Measurements from ENCODE around the gene CP.
"Not testable (repeated sequence)": the region's sequence is repeated elsewhere in the genome, so short reads cannot be mapped to it uniquely, and the experiment has no call there.

Gene CP

DNA sequence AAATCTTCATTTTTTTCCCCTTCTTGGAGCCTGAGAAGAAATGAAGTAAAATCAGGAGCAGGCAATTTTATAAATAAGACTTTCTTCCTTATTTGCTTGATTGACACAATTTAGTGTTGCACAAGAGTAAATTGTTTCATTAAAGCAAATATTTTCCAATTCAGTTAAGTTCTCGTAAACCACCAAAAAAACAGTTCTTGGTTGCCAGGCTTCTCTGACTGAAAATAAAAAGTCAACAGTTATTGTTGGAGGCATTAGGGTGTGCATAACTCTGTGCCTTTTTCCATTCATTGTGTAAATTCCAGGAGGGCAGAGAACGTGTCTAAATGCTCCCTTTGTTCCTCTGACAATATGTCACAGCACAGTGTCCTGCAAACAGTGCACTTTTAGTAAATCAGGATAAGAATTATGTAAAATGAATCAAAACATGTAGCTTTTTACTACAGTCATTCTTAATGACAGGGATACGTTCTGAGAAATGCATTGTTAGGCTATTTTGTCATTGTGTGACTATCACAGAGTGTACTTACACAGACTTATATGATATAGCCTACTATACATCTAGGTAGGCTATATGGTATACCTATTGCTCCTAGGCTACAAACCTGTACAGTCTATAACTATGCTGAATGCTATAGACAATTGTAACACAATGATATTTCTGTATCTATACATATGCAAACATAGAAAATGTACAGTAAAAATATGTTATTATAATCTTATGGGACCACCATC is at the start of gene CP:
Gene CP, minus strand, starts transcription at position 47 of the 735 bp plus-strand sequence. Its CDS starts 37 bp downstream, at position 10.
- DNase-seq, result no peak

GRCh38 chr3:149270180-149270579 is 48.6 kb upstream of the CP start:
- DNase-seq, result no peak

GRCh38 chr3:149269687-149270086 is 48.1 kb upstream of the CP start:
- DNase-seq, result no peak

GRCh38 chr3:149267565-149267964 is 45.9 kb upstream of the CP start:
- no peak for DNase-seq

- DNase-seq, result no peak
These were observed 45.1 kb upstream of the CP start for GRCh38 chr3:149266736-149267135.

DNA sequence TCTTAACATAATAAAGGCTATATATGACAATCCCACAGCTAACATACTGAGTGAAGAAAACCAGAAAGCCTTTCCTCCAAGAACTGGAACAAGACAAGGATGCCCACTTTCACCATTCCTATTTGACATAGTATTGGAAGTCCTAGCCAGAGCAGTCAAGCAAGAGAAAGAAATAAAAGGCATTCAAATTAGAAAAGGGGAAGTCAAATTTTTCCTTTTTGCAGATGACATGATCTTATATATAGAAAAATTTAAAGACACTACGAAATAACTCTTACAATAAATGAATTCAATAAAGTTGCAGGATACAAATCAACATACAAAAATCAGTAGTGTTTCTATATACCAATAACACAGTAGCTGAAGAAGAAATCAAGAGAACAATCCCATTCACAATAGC is 42.2 kb upstream of the CP start:
- no peak for DNase-seq

GRCh38 chr3:149258714-149259113 is 37.1 kb upstream of the CP start:
- no peak for DNase-seq

DNA sequence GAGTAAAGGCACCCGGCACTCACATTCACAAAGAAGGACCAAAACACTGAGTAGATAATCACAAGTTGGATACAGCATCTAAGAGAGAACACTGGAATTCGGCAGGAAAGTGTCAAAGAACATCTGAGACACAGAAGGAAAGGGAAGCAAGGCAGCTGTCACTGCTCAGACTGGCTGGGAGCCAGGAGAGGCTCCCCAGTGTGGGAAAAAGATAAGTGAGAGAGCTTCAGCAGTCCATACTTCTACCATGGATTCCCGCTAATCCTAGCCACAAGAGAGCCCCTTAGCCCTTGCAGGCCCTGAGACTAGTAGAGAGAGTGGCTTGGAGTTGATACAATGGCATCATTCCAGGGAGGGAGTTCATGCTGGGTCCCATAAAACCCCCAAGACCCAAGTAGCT is 36.7 kb upstream of the CP start:
- no peak for DNase-seq

DNA sequence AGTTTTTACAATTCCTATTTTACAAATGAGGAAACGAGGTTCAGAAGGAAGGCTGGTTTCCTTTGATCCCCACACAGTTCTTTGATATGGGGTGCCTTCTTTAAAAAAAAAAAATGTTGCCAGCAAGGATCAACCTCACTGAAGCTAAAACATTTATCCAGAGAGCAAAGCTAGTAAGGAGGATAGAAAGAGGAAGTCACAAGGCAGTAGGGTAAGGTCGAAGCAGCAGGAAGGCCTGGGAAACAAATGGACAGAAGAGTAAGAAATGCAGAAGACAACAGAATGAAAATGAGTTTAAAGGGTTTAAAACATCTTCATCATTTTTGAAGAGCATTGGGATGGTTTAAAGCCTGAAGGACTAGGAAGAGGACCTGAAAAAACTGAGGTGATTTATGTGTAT is 30.6 kb upstream of the CP start:
- no peak for DNase-seq

DNA sequence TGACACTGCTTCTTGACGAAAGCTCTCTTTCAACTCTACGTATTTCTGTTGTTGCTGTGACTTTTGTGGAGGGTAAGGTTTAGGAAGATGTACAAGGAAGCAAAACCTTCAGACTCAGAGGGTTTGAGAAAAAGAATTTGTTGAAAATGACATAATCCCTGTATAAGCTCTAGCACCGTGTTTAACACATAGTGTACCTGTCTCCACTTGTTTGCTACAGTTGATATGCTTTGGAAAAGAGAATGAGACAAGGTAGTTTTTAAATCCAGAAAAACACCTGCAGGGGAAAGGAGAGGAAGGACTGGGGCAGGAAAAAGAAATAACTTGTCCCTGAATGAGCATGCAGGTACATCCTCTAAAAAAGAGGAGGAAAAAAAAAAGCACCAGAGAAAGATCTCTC is 29.6 kb upstream of the CP start:
- DNase-seq, result no peak

GRCh38 chr3:149247929-149248691 is 26.5 kb upstream of the CP start:
- peak; percentile 63 for DNase-seq

DNA sequence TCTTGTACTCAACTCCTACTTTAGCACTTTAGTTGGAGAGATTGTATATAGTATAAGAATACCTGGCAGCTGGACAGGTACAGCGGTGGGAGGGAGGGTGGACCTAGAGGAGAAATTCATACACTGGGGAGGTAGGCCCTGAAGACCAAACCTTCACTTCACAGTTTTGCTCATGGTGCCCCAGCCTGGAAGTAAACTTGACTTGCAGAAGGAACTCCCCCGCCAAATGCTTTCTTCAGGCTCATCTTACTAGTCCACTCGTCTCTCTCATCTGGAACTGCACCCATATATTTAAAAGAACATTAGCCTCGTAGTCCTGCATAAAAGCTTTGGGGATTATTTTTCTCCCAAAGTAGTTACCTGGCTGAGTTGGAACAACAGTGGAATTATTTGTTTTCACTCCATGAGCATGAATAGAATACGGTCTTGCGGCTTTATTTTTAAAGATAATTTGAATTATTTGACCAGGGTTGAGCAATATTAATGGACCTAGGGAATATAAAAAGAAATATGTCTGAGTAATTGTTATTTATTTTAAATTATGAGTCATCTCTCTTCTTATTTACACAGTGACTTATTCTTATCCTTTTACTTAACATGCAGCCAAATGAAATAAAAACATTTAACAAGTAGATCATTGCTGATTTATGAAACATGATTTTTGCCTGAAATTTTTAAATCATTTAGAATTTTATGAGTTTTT is 25.5 kb upstream of the CP start:
- no peak for DNase-seq

GRCh38 chr3:149245738-149246451 is 24.3 kb upstream of the CP start:
- DNase-seq, result no peak

DNA sequence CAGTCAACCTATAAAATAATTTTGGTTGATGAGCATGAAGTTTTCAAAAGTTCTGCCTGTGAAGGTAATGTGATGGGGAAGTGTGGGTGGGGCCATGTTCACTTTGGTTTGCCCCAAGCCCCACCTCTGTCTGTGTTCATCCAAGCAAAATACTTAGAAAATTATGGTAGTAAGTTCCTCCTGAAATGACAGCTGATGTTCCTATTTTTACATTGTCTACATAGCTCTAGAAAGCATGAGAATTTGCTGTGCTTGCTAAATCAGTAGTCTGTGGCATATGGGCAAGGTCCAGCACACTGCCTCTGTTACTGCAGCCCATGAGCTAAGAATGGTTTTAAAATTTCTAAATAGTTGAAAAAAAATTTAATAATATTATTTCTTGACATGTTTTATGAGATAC is 21.9 kb upstream of the CP start:
- DNase-seq, result no peak

DNA sequence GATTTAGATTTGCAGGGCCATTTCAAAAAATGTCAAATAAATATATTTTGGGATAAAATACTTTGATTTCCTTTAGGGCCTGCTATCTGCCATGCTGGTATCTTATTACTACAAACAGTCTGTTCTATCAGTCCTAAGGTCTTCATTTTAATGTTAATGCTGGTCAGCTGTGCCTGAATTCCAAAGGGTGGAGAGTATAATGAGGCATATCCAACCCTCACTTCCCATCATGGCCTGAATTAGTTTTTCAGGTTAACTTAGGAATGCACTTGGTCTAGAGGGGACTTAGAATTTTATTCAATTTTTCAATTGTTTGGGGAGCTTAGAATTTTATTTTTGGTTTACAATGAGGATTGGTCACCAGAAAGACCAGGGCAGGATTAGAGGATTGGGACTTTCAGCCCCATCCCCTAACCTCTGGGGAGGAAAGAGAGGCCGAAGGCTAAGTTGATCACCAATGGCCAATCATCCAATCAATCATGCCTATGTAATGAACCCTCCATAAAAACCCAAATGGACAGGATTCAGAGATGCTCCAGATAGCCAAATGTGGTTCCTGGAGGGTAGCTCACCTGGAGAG is 17.8 kb upstream of the CP start:
- DNase-seq, result no peak

DNA sequence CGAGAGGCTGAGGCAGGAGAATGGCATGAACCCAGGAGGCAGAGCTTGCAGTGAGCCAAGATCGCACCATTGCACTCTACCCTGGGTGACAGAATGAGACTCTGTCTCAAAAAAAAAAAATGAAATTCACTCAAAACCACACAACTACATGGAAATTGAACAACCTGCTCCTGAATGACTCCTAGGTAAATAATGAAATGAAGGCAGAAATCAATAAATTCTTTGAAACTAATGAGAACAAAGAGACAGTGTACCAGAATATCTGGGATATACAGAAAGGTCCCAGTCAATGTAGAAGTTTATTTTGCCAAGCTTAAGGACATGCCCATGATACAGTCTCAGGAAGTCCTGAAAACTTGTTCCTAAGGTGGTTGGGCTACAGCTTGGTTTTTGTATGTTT is 16.6 kb upstream of the CP start:
- not testable (repeated sequence) for DNase-seq

DNA sequence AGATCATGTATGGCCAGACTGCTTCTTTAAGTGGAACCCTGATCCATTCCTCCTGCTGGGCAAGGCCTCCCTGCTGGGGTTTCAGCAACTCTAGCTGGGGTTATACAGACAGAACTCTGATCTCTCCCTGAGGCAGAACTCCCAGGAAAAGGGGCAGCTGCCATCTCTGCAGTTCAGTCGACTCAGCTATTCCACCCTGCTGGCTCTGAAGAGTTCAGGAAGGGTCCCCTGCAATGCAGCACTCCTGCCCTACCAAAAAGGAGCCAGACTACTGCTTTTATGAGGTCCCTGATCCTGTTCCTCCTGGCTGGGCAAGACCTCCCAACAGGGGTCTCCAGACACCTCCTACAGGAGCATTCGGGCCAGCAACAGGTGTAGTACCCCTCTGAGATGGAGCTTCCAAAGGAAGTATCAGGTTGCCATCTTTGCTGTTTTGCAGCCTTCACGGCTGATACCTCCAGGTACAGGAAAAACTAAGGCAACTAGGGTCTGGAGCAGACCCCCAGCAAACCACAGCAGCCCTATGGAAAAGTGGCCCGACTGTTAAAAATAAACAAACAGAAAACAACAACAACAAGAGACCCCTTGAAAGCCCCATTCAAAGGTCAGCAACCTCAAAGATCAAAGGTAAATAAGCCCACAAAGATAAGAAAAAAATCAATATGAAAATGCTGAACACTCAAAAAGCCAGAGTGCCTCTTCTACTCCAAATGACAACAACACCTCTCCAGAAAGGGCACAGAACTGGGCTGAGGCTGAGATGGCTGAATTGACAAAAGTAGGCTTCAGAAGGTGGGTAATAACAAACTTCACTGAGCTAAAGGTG is 14.2 kb upstream of the CP start:
- DNase-seq, result no peak

GRCh38 chr3:149234671-149235245 is 13.1 kb upstream of the CP start:
- no peak for DNase-seq

DNA sequence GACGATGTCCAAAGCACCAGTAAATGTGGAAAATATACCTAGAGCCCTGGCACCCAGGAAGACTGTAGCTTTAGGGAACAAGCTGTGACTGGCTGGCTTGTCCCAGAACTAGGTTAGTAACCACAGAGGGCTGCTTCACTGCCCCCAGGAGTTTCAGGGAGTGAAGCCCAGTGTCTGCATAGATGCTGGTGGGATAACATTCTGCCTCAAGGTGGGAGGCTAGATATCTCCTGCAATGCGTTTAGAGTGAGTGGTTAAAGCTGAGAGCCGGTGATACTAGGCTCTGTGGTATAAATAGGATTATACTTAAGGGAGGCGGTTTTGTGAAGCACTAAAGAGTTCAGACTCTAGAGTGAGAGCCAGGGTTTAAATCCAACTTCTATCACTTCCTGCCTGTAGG is 11.7 kb upstream of the CP start:
- DNase-seq, result no peak

DNA sequence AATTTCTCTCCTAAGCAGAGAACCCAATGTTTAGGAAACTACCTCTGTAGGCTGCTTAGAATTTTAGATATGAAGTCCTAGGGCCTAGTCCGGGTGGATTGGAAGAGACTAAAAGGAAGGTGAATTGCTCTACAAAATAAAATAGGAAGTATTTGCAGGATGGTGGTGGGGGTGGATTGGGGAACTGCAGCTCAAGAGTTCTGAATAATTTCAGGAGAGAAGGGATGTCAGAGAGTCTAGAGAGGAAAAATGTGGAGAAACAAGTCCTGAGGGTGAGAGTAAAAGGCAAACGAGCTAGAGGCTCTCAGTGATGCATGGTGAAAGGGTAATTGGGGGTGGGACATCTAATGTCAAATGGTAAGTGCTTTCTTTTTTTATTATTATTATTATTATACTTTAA is 10.2 kb upstream of the CP start:
- DNase-seq, result no peak

DNA sequence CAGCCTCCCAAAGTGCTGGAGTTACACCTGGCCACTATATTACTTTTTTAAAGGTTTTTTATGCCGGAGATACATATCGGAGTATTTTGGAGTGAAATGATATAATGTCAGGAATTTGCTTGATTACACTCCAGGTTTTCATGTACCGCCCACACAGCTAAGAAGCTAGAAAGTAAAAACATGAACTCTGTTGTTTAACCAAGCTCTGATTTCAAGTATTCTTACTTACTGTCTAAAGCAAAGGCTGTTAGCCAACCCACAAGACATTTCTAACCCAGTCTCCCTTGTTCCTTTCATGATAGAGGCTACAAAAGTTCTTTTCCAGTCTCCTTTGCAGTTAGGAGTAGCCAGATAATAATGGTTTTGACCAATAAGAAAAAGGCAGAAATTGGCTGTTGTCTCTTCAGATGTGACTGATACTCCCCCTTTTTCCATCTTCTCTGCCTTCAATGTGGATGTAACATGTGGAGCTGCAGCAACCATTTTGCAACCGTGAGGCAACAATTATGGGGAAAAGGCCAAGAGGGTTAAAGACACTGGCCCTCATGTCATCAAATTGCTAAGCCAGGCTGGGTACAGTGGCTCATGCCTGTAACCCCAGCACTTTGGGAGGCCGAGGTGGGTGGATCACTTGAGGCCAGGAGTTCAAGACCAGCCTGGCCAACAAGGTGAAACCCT is 6.1 kb upstream of the CP start:
- no peak for DNase-seq
